ENCODE results near the gene MAP3K12.

DNA sequence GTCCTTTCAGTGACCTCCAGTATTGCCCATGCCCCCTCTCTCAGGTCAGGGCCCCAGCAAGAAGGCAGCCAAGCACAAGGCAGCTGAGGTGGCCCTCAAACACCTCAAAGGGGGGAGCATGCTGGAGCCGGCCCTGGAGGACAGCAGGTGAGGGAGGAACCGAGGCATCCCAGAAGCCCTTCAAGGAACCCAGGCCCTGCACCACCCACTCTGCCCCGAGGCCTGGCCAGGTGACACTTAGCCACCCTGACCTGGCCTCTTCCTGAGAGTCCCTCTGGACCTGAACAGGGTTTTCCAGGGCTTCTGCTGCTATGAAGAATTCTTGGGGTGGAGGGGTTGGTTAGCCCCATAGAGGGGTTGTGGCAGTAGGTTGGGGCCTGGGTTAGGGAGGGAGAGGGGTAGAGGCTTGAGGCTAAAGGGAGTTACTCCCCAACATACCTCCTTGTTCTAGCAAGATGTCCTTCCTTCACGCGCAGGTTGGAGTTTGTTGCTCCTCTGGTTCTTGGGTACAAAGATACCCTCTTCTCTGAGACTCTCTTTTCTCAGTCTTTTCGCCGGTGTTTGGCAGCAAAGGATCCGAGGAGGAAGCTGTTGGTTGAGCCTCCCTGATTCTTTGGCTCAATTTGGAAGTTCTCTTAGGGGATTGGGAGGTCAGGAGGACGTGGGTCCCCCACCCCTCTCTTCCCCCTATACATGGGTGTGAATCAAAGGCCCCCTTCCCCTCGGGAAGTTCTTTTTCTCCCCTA lies 3.9 kb upstream of the MAP3K12 start:
- TF ChIP-seq, protein P1, sequence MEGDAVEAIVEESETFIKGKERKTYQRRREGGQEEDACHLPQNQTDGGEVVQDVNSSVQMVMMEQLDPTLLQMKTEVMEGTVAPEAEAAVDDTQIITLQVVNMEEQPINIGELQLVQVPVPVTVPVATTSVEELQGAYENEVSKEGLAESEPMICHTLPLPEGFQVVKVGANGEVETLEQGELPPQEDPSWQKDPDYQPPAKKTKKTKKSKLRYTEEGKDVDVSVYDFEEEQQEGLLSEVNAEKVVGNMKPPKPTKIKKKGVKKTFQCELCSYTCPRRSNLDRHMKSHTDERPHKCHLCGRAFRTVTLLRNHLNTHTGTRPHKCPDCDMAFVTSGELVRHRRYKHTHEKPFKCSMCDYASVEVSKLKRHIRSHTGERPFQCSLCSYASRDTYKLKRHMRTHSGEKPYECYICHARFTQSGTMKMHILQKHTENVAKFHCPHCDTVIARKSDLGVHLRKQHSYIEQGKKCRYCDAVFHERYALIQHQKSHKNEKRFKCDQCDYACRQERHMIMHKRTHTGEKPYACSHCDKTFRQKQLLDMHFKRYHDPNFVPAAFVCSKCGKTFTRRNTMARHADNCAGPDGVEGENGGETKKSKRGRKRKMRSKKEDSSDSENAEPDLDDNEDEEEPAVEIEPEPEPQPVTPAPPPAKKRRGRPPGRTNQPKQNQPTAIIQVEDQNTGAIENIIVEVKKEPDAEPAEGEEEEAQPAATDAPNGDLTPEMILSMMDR (conservative IDR thresholded peaks at IDR 0.05), result no peak
- no peak for TF ChIP-seq EZH2 (IDR thresholded peaks at IDR 0.05; ENCODE audit: low read depth)

All from PC-9 (cell line).